ENCODE results near the gene CAND2. TPM values are rescaled to one million over a fixed set of nuclear protein-coding genes. Genes with fewer than 3 reads are reported as not detected.

CAND2 gene
- polyA plus RNA-seq, 4 donors: 8.2 to 11.6 (median 9.5) TPM

DNA sequence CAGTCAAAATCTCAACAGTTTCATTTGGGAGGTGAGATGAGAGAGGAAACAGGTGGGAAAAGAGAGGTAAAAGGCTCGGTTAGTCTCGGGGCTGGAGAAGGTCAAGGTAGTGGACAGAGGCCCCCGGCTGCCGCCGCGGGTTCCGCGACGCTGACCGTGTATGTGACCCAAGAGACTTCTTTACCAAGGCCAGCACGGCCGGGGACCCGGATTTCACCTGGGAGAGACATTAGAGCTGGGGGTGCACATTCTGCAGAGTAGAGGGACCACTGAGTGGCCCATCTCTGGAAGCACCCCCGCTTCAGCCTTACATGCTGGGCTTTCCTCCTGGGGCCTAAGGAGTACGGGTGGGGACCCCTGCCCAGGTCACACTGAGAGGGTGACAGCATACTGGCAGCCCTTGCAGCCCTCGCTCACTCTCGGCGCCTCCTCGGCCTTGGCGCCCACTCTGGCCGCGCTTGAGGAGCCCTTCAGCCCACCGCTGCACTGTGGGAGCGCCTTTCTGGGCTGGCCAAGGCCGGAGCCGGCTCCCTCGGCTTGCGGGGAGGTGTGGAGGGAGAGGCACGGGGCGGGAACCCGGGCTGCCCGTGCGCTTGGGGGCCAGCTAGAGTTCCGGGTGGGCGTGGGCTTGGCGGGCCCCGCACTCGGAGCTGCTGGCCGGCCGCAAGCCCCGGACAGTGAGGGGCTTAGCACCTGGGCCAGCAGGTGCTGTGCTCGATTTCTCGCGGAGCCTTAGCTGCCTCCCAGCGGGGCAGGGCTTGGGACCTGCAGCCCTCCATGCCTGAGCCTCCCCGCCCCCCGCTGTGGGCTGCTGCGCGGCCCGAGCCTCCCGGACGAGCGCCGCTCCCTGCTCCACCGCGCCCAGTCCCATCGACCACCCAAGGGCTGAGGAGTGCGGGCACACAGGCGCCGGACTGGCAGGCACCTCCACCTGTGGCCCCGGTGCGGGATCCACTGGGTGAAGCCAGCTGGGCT lies 86.1 kb downstream of the CAND2 start:
- no peak for DNase-seq (ENCODE audit: low read depth in 4 of 4, low spot score in 2 of 4)

DNA sequence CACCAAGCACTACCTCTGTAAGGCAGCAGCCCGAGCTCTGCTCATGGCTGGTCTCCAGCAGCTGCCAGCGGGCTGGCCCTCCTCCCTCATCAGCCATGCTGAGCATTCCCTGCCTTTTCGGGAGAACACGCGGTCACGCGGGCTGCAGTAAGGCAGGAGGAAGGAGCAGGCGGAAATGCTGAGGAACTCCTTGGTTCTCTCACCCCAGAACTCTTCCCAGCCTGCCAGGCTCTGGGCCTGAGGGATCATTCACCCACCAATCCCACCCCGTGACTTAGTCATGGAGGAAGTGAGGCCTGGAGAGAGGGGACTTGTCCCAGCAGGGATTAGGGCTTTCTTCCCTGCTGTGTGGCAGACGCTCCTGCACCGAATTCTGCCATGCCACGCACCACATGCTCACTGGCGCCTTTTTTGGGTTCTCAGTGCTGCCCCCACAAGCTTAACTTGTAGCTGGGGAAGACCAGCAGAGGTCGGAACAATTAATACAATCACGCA lies 87.8 kb downstream of the CAND2 start:
- no peak for DNase-seq (ENCODE audit: low read depth in 4 of 4, low spot score in 2 of 4)

Other genes with a start within 250 kb of the CAND2 start
- 10 to 100 TPM; 44.0 to 49.9 (median 47.4) TPM for gene MKRN2, start 239.6 kb upstream of the CAND2 start, polyA plus RNA-seq (ENCODE audit: insufficient read length in 4 of 4)
- gene RAF1, start 132.6 kb upstream of the CAND2 start, polyA plus RNA-seq (ENCODE audit: insufficient read length in 4 of 4): 100 to 1,000 TPM in 3 of 4 donors, 10 to 100 TPM in 1; 97.7 to 141 (median 123) TPM
- 1 to 10 TPM; 1.2 to 2.4 (median 1.7) TPM for gene TMEM40, start 37.4 kb upstream of the CAND2 start, polyA plus RNA-seq (ENCODE audit: insufficient read length in 4 of 4)
- 1,000 to 10,000 TPM; 1,834 to 2,419 (median 2,318) TPM for gene RPL32, start 44.9 kb downstream of the CAND2 start, polyA plus RNA-seq (ENCODE audit: insufficient read length in 4 of 4)